Measurements from ENCODE around the gene MTIF3. TPM values are rescaled to one million over a fixed set of nuclear protein-coding genes. Genes with fewer than 3 reads are reported as not detected.
"Not testable (repeated sequence)": the region's sequence is repeated elsewhere in the genome, so short reads cannot be mapped to it uniquely, and the experiment has no call there.

Gene MTIF3
- total RNA-seq, 1 donor from 2014 or later, result 46.1 TPM

DNA sequence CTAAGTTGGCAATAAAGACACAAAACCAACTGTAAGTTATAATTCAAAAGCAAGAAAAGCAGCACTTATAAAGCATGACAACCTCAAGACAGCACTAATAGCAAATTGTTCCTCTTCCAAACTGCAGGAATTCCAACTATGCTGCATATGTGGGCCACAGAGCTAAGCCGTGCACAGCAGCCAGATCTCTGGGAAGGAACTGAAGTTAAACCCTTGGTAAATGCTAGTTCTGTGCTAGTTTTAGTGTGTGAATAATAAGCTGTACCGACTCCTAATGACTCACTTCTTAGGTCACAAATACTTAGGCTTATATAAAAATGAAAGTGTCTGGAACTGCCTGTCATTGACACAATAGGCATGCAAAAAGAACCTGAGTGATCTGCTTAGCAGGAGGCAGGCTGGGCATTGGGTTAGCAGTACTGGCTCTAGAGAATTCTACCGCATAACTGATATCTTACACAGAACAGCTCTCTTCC, 47.1 kb downstream of the MTIF3 start:
- Mint-ChIP-seq H3K9me3 (ENCODE audit: unreplicated experiment) (peaks cover 4% of the 10 kb centered on the region), H3K4me1 (ENCODE audit: low read depth, unreplicated experiment) (peaks cover 2% of the 10 kb centered on the region), H3K4me3 (ENCODE audit: unreplicated experiment) (no peak overlapping the region), H3K36me3 (ENCODE audit: unreplicated experiment) (no peaks in the 10 kb centered on the region), H3K27ac (ENCODE audit: unreplicated experiment) (no peak overlapping the region), H3K27me3 (ENCODE audit: unreplicated experiment) (no peaks in the 10 kb centered on the region)
- TF ChIP-seq, protein P1, sequence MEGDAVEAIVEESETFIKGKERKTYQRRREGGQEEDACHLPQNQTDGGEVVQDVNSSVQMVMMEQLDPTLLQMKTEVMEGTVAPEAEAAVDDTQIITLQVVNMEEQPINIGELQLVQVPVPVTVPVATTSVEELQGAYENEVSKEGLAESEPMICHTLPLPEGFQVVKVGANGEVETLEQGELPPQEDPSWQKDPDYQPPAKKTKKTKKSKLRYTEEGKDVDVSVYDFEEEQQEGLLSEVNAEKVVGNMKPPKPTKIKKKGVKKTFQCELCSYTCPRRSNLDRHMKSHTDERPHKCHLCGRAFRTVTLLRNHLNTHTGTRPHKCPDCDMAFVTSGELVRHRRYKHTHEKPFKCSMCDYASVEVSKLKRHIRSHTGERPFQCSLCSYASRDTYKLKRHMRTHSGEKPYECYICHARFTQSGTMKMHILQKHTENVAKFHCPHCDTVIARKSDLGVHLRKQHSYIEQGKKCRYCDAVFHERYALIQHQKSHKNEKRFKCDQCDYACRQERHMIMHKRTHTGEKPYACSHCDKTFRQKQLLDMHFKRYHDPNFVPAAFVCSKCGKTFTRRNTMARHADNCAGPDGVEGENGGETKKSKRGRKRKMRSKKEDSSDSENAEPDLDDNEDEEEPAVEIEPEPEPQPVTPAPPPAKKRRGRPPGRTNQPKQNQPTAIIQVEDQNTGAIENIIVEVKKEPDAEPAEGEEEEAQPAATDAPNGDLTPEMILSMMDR (IDR thresholded peaks at IDR 0.05; ENCODE audit: partially characterized antibody, unreplicated experiment), result no peak
- DNase-seq, result no peak

DNA sequence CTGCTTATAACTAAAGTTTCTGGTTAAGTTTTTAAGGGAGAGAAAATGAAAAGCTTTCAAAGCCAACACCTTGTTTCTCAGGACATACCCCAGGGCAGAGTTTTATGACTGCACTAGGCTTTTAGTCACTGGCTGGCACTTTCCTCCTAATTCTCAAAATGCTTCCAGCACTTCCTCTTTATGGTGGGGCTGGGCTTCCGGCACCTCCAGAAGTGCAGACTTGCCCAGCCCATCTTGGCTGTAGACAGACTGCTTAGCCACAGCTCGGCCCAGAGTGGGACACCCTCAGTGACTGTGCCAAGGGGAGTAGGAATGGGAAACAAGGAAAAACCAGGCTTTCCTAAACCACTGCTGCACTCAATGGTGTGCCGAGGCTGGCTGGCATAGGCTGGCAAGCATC, 49.2 kb downstream of the MTIF3 start:
- Mint-ChIP-seq H3K9me3 (ENCODE audit: unreplicated experiment) (peaks cover 4% of the 10 kb centered on the region), H3K4me3 (ENCODE audit: unreplicated experiment) (no peak overlapping the region), H3K27ac (ENCODE audit: unreplicated experiment) (no peak overlapping the region), H3K36me3 (ENCODE audit: unreplicated experiment) (no peaks in the 10 kb centered on the region), H3K4me1 (ENCODE audit: low read depth, unreplicated experiment) (peaks cover 2% of the 10 kb centered on the region), H3K27me3 (ENCODE audit: unreplicated experiment) (no peaks in the 10 kb centered on the region)
- TF ChIP-seq, protein P1 (IDR thresholded peaks at IDR 0.05; ENCODE audit: partially characterized antibody, unreplicated experiment), result no peak
- DNase-seq, result no peak

DNA sequence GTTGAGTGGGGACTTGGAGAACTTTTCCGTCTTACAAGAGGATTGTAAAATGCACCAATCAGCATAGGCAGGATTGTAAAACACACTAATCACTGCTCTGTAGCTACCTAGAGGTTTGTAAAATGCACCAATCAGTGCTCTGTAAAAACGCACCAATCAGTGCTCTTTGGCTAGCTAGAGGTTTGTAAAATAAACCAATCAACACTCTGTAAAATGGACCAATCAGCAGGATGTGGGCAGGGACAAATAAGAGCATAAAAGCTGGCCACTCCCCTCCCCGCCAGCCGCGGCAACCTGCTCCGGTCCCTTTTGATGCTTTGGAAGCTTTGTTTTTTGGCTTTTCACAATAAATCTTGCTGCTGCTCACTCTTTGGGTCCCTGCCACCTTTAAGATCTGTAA, 50.0 kb downstream of the MTIF3 start:
- not testable (repeated sequence) for H3K9me3 Mint-ChIP-seq (ENCODE audit: unreplicated experiment); DNase-seq; H3K4me1 Mint-ChIP-seq (ENCODE audit: low read depth, unreplicated experiment); H3K36me3 Mint-ChIP-seq (ENCODE audit: unreplicated experiment); H3K4me3 Mint-ChIP-seq (ENCODE audit: unreplicated experiment); H3K27ac Mint-ChIP-seq (ENCODE audit: unreplicated experiment); H3K27me3 Mint-ChIP-seq (ENCODE audit: unreplicated experiment)

DNA sequence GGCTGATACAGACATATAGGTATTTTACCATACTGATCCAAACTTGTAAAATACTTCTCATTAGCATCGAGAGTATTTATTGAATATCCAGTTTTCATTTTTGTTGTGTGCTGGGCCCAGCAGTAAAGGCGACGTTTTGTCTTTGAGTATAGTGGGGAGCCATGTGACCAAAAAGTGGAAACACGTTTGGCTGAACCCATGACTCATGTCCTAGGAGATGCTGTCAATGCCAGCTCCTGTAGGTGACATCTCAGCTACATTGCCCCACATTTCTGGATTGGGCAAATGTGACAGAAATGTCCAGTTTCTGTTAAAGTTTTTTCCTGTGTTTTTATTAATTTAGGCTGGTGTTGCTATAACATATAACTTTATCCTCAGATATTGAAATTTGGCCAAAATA, 52.0 kb downstream of the MTIF3 start:
- TF ChIP-seq, protein P1 (IDR thresholded peaks at IDR 0.05; ENCODE audit: partially characterized antibody, unreplicated experiment), result no peak
- no peaks in the 10 kb centered on the region for H3K36me3 Mint-ChIP-seq (ENCODE audit: unreplicated experiment)

DNA sequence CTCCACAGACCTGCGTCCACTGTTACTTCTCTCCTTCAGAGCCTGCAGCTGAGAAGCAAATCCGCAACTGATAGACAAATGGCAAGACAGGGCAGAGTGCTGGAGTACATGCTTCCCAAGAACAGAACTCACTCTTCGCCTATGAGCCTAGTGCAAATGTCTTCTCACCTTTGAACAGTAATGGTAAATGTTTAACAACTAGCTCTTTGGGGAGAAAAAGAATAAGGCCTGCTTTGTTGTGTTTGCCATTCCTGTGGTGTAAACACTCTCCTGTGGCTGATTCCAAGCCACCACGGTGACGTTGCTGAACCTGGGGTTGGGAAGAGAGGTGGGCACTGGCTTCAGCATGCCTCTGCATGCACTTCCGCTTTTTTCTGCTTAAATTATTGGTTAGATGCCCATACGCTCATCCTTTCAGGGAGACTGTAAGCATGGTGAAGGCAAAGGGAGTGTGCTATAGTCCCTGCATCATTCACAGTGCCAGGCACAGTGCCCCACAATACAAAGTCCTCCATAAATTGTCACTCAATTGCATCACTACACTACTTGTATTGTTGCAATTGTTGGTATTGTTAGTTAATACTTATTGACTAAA, 54.0 kb downstream of the MTIF3 start:
- Mint-ChIP-seq H3K27me3 (ENCODE audit: unreplicated experiment) (no peaks in the 10 kb centered on the region), H3K4me1 (ENCODE audit: low read depth, unreplicated experiment) (peaks cover 4% of the 10 kb centered on the region), H3K27ac (ENCODE audit: unreplicated experiment) (no peak overlapping the region), H3K9me3 (ENCODE audit: unreplicated experiment) (peaks cover 3% of the 10 kb centered on the region), H3K4me3 (ENCODE audit: unreplicated experiment) (no peak overlapping the region), H3K36me3 (ENCODE audit: unreplicated experiment) (no peaks in the 10 kb centered on the region)
- no peak for DNase-seq
- TF ChIP-seq, protein P1 (IDR thresholded peaks at IDR 0.05; ENCODE audit: partially characterized antibody, unreplicated experiment), result no peak

More for the DNA sequence above, 52.0 kb downstream of the MTIF3 start:
- Mint-ChIP-seq H3K4me3 (ENCODE audit: unreplicated experiment) (no peak overlapping the region), H3K4me1 (ENCODE audit: low read depth, unreplicated experiment) (peaks cover 3% of the 10 kb centered on the region), H3K27me3 (ENCODE audit: unreplicated experiment) (no peaks in the 10 kb centered on the region), H3K9me3 (ENCODE audit: unreplicated experiment) (peaks cover 3% of the 10 kb centered on the region), H3K27ac (ENCODE audit: unreplicated experiment) (no peak overlapping the region)
- no peak for DNase-seq
